GM12878 (cell line): ENCODE results near the gene LRRC75A.

Source experiments
- CBX3 ChIP-seq: fragments of 200-600 bp; sonication (generic); IDR thresholded peaks from 2 replicates; pipeline ENCODE4 v1.6.1; 2016; ENCODE audit warnings: low read depth, borderline replicate concordance
- CHD1 ChIP-seq: IDR thresholded peaks from 2 replicates; pipeline ENCODE4 v1.6.1; 2012; ENCODE audit warnings: low read depth, low read length, improper control_type of control experiment
- CTCF ChIP-seq, 3 experiments: IDR thresholded peaks in 2 of 3; conservative IDR thresholded peaks in 1 of 3; 2 replicates each; pipeline ENCODE4 v1.5.1; 2011; ENCODE audit warnings: low read depth in 3 of 3, low read length in 3 of 3, mild to moderate bottlenecking in 3 of 3, control low read depth in 2 of 3, moderate library complexity in 2 of 3, inconsistent platforms in 1 of 3, mixed read lengths in 1 of 3; ENCODE audit not compliant: control insufficient read depth in 2 of 3, insufficient read depth in 1 of 3; ENCODE audit errors: extremely low read depth in 1 of 3
- HCFC1 ChIP-seq: fragments of 150-350 bp; IDR thresholded peaks from 2 replicates; pipeline ENCODE4 v1.6.1; 2014; ENCODE audit warnings: low read length
- MTA3 ChIP-seq: IDR thresholded peaks from 2 replicates; pipeline ENCODE4 v1.6.1; 2012; ENCODE audit warnings: low read length, inconsistent platforms, borderline replicate concordance
- MXI1 ChIP-seq: fragments of 150-350 bp; IDR thresholded peaks from 2 replicates; pipeline ENCODE4 v1.6.1; 2011; ENCODE audit warnings: low read depth, mild to moderate bottlenecking, inconsistent platforms, low read length, improper control_type of control experiment
- NBN ChIP-seq: fragments of 450-650 bp; IDR thresholded peaks from 2 replicates; pipeline ENCODE4 v1.6.1; 2016
- NFIC ChIP-seq: IDR thresholded peaks from 2 replicates; pipeline ENCODE4 v1.6.1; 2012; ENCODE audit warnings: low read depth, mild to moderate bottlenecking, inconsistent platforms, low read length, moderate library complexity
- POLR2AphosphoS2 ChIP-seq: IDR thresholded peaks from 2 replicates; pipeline ENCODE4 v1.6.1; 2011; ENCODE audit warnings: low read depth, mild to moderate bottlenecking, low read length, improper control_type of control experiment, moderate library complexity
- SREBF2 ChIP-seq: IDR thresholded peaks from 2 replicates; pipeline ENCODE4 v1.6.1; 2012; ENCODE audit warnings: mild to moderate bottlenecking, low read length
- SUPT20H ChIP-seq: IDR thresholded peaks from 2 replicates; pipeline ENCODE4 v1.6.1; 2011; ENCODE audit warnings: low read depth, mild to moderate bottlenecking, low read length, moderate library complexity, borderline replicate concordance; ENCODE audit not compliant: control insufficient read depth
- TAF1 ChIP-seq: IDR thresholded peaks from 2 replicates; pipeline ENCODE4 v1.6.1; 2011; ENCODE audit warnings: mild to moderate bottlenecking, low read depth, low read length, borderline replicate concordance

- TF ChIP-seq NFIC (no peak), TAF1 (no peak), CTCF (IDR thresholded peaks at IDR 0.05 in 2 of 3, conservative IDR thresholded peaks at IDR 0.05 in 1 of 3; ENCODE audit: control insufficient read depth in 2 of 3, extremely low read depth in 1 of 3, insufficient read depth in 1 of 3, low read depth in 3 of 3, low read length in 3 of 3) (no peak), POLR2AphosphoS2 (no peak), SREBF2 (no peak), SUPT20H (no peak), NBN (no peak), MTA3 (no peak), CBX3 (no peak), MXI1 (no peak), HCFC1 (no peak), CHD1 (no peak)
Measured at GRCh38 chr17:16477255-16477654, 14.7 kb downstream of the LRRC75A start.
